Measurements from ENCODE around the gene ZNF527. TPM values are rescaled to one million over a fixed set of nuclear protein-coding genes. Genes with fewer than 3 reads are reported as not detected.
"Not testable (repeated sequence)": the region's sequence is repeated elsewhere in the genome, so short reads cannot be mapped to it uniquely, and the experiment has no call there.

ZNF527 gene
- total RNA-seq, 1 experiment from 2014 or later = 2.0 TPM

- Histone ChIP-seq H3K9me3 (ENCODE audit: control insufficient read depth in 1 of 2, insufficient read depth in 1 of 2, low read depth in 1 of 2, low read length in 2 of 2) (peaks cover 2 to 17% of the 10 kb centered on the region in 2 experiments; a peak in 3 of 4 replicates), H3K9me2 (ENCODE audit: insufficient read depth) (no peaks in the 10 kb centered on the region), H2AFZ (ENCODE audit: low read depth, low read length, poor library complexity, severe bottlenecking) (no peak overlapping the region), H3K79me2 (ENCODE audit: insufficient read depth, low read length) (no peaks in the 10 kb centered on the region), H3K27ac (ENCODE audit: low read depth, low read length) (no peak overlapping the region), H3K4me1 (ENCODE audit: control insufficient read depth in 1 of 2, insufficient read depth in 2 of 2, low read length in 2 of 2) (no peaks in the 10 kb centered on the region), H3K36me3 (ENCODE audit: control insufficient read depth in 1 of 2, insufficient read depth in 2 of 2, low read length in 2 of 2) (peaks cover 18 to 30% of the 10 kb centered on the region in 2 experiments), H4K20me1 (ENCODE audit: insufficient read depth) (no peaks in the 10 kb centered on the region), H3K27me3 (ENCODE audit: insufficient read depth, low read length) (no peaks in the 10 kb centered on the region), H3K4me2 (ENCODE audit: low read length) (no peak overlapping the region), H3K9ac (ENCODE audit: low read length) (no peak overlapping the region), H3K4me3 (replicated peaks in 1 of 2; ENCODE audit: low read depth in 1 of 2, low read length in 2 of 2) (no peak overlapping the region)
- DNase-seq (ENCODE audit: low read depth, low spot score) (no peak), ATAC-seq (peak; percentile 63)
- RAD21 ChIA-PET (ENCODE audit: low non-redundant PET in 1 of 2, low total read pairs in 2 of 2, uncharacterized antibody in 2 of 2, unreplicated experiment in 2 of 2) = no interaction called here
- CTCF ChIA-PET = no interaction called here
- intact Hi-C loops (cut with micrococcal nuclease) = no loop called here
- TF ChIP-seq CTCF (IDR thresholded peaks at IDR 0.05 in 2 of 3, conservative IDR thresholded peaks at IDR 0.05 in 1 of 3; ENCODE audit: borderline replicate concordance in 1 of 3, insufficient read depth in 1 of 3, low read depth in 2 of 3, low read length in 2 of 3) (peak in 1 of 3 experiments; percentile 34; a peak in 3 of 6 replicates), POLR2AphosphoS5 (IDR thresholded peaks at IDR 0.05; ENCODE audit: low read depth, low read length) (no peak)
- POLR2A ChIA-PET = no interaction called here
- no TSS peak for BruUV-seq (replicated peaks)
These were observed 8.2 kb upstream of the ZNF527 start for GRCh38 chr19:37362733-37363132.

GRCh38 chr19:37370386-37370879 lies 466 bp upstream of the ZNF527 start:
- intact Hi-C loops (cut with micrococcal nuclease); H3K9me3 ChIP-seq (ENCODE audit: control insufficient read depth in 1 of 2, insufficient read depth in 1 of 2, low read depth in 1 of 2, low read length in 2 of 2); H4K20me1 ChIP-seq (ENCODE audit: insufficient read depth); CTCF ChIA-PET; H3K4me1 ChIP-seq (ENCODE audit: control insufficient read depth in 1 of 2, insufficient read depth in 2 of 2, low read length in 2 of 2); H3K27me3 ChIP-seq (ENCODE audit: insufficient read depth, low read length); H3K79me2 ChIP-seq (ENCODE audit: insufficient read depth, low read length); H3K9me2 ChIP-seq (ENCODE audit: insufficient read depth); DNase-seq (ENCODE audit: low read depth, low spot score); H2AFZ ChIP-seq (ENCODE audit: low read depth, low read length, poor library complexity, severe bottlenecking); H3K36me3 ChIP-seq (ENCODE audit: control insufficient read depth in 1 of 2, insufficient read depth in 2 of 2, low read length in 2 of 2); BruUV-seq (replicated peaks): not testable (repeated sequence)
- ChIA-PET RAD21 (ENCODE audit: low non-redundant PET in 1 of 2, low total read pairs in 2 of 2, uncharacterized antibody in 2 of 2, unreplicated experiment in 2 of 2) (interaction anchor here in 1 of 2 experiments (0.7 kb wide), 1 partner anchor 454 kb away, joined by 6 read pairs; no protein-coding TSS in a partner anchor), POLR2A (interaction anchor here (0.6 to 1.2 kb wide), 4 partner anchors 28 to 1183 kb away, joined by 3 read pairs; no protein-coding TSS in a partner anchor)
- H3K4me2 ChIP-seq (ENCODE audit: low read length) = peak overlapping the region; percentile 77
- H3K27ac ChIP-seq (ENCODE audit: low read depth, low read length) = peak overlapping the region; percentile 47
- peak overlapping the region; percentile 45; the same call in 1 of the 2 replicates for H3K9ac ChIP-seq (ENCODE audit: low read length)
- peak overlapping the region; percentile 57 to 59 for H3K4me3 ChIP-seq (replicated peaks in 1 of 2; ENCODE audit: low read depth in 1 of 2, low read length in 2 of 2)
- peak; percentile 6; the same call in 1 of the 2 replicates for ATAC-seq
